Panc1 (cell line): ENCODE data around the gene CGB1. TPM values are rescaled to one million over a fixed set of nuclear protein-coding genes. Genes with fewer than 3 reads are reported as not detected.

Source experiments
- ATAC-seq: fragments of 200-7000 bp; cut with Tn5 transposase; 2 replicates; pipeline ENCODE4 v1.9.1; 2020; ENCODE audit warnings: mild to moderate bottlenecking, moderate library complexity
- BruUV-seq: library from RNA; stranded (reverse); fragments of 400-500 nt; replicated peaks from 2 replicates; lab custom pipeline; 2021; lab: Mats Ljungman, UMichigan
- CTCF ChIA-PET: fragments of 300-600 bp; sonication (Branson Sonifier 250); formaldehyde crosslinking; loops from one replicate; lab custom pipeline; 2022; ENCODE audit warnings: antibody characterized with exemption; lab: Charles Lee
- POLR2A ChIA-PET: fragments of 300-600 bp; sonication (Branson Sonifier 250); formaldehyde crosslinking; loops from one replicate; lab custom pipeline; 2022; ENCODE audit warnings: antibody characterized with exemption; lab: Charles Lee
- DNase-seq: peaks from one replicate; pipeline ENCODE4 v3.0.0-alpha.2; 2010; ENCODE audit warnings: low read depth, low spot score
- H3K27ac ChIP-seq: 2 replicates; pipeline ENCODE4 v1.5.1; 2011; ENCODE audit warnings: mild to moderate bottlenecking, low read length, inconsistent platforms
- H3K27me3 ChIP-seq: fragments of 200-500 bp; sonication (Bioruptor generic); 2 replicates; pipeline ENCODE4 v1.6.0; 2014; ENCODE audit warnings: low read length, inconsistent platforms; ENCODE audit not compliant: control insufficient read depth, insufficient read depth
- H3K36me3 ChIP-seq: fragments of 200-500 bp; sonication (Bioruptor generic); 2 replicates; pipeline ENCODE4 v1.5.1; 2014; ENCODE audit warnings: inconsistent platforms, mild to moderate bottlenecking, low read length, moderate library complexity; ENCODE audit not compliant: control insufficient read depth, insufficient read depth
- H3K4me1 ChIP-seq: 2 replicates; pipeline ENCODE4 v1.5.1; 2011; ENCODE audit warnings: inconsistent platforms, mild to moderate bottlenecking, low read length, moderate library complexity; ENCODE audit not compliant: control insufficient read depth, insufficient read depth
- H3K4me3 ChIP-seq, 2 experiments: 2 replicates each; pipeline ENCODE4 v1.5.1; 2011 to 2012; ENCODE audit warnings: low read depth in 2 of 2, low read length in 2 of 2, mild to moderate bottlenecking in 2 of 2, inconsistent platforms in 1 of 2, moderate library complexity in 1 of 2
- H3K9me3 ChIP-seq: fragments of 200-500 bp; sonication (Bioruptor generic); 2 replicates; pipeline ENCODE4 v1.5.1; 2014; ENCODE audit warnings: low read depth, mild to moderate bottlenecking, inconsistent platforms, low read length, moderate library complexity; ENCODE audit not compliant: control insufficient read depth, insufficient read depth
- POLR2AphosphoS5 ChIP-seq: IDR thresholded peaks from 2 replicates; pipeline ENCODE4 v1.6.1; 2012; ENCODE audit warnings: mild to moderate bottlenecking, low read depth, low read length, moderate library complexity
- SIN3A ChIP-seq: IDR thresholded peaks from 2 replicates; pipeline ENCODE4 v1.6.1; 2012; ENCODE audit warnings: low read depth, mild to moderate bottlenecking, low read length, moderate library complexity, borderline replicate concordance; ENCODE audit not compliant: insufficient read depth
- TCF7L2 ChIP-seq: IDR thresholded peaks from 2 replicates; pipeline ENCODE4 v1.6.1; 2011; ENCODE audit warnings: mild to moderate bottlenecking, low read depth, low read length, inconsistent platforms
- in situ Hi-C: cut with HindIII; loops from 2 replicates; pipeline ENCODE4 v1.10.0; 2016; ENCODE audit warnings: low sequenced_read_pairs, low pct_unique_long_range_greater_than_20kb
- intact Hi-C: fragments of 100-400 bp; cut with micrococcal nuclease; formaldehyde crosslinking; loops from one replicate; pipeline ENCODE4 v1.10.0; 2022; ENCODE audit not compliant: unreplicated experiment
- microRNA-seq: library from miRNA; unstranded; fragments of <30 nt; microRNA quantifications from one replicate; pipeline ENCODE4 v1.1.0, GENCODE V29; 2020; ENCODE audit not compliant: unreplicated experiment
- total RNA-seq: library from RNA; stranded (reverse); gene quantifications from one replicate; pipeline ENCODE4 v1.2.1, GENCODE V29; 2021; ENCODE audit not compliant: unreplicated experiment
- TF ChIP-seq, protein P1 (sequence below): fragments of 450-650 bp; IDR thresholded peaks from 2 replicates; pipeline ENCODE4 v1.5.1; 2017; ENCODE audit warnings: mild to moderate bottlenecking
- TF ChIP-seq, protein P2 (sequence below), 2 experiments: IDR thresholded peaks; 2 replicates each; pipeline ENCODE4 v1.6.1; 2011 to 2012; ENCODE audit warnings: low read depth in 2 of 2, control low read depth in 1 of 2, low read length in 1 of 2, mild to moderate bottlenecking in 1 of 2, moderate library complexity in 1 of 2; ENCODE audit not compliant: insufficient read depth in 1 of 2

The CGB1 gene
- total RNA-seq, 1 experiment from 2014 or later = not detected

DNA sequence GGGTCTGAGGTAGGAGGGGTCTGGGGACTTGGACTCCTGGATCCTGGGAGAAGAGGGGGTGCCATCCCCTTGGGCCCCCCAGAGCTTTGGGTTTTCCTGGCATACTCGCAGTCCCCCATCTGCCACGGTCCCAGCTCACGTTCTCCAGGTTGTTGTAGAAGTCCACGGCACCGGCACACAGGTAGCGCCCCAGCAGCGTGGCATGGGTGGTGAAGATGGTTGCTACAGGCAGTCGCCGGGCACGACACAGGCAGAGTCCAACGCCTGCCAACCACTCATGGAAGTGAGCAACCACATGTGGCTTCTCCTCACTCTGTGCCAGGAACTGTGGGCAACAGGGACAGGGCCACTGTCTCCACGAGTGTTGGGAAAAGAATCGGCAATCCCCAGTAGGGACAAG lies 51.0 kb downstream of the CGB1 start:
- POLR2A ChIA-PET = no interaction called here
- DNase-seq (no peak), ATAC-seq (no peak)
- H3K4me3 ChIP-seq = no peak overlapping the region
- no TSS peak for BruUV-seq
- intact Hi-C loops = no loop called here
- CTCF ChIA-PET = no interaction called here
- in situ Hi-C loops = no loop called here
- no peaks in the 10 kb centered on the region for H3K27me3 ChIP-seq
- no peaks in the 10 kb centered on the region for H3K36me3 ChIP-seq
- no peaks in the 10 kb centered on the region for H3K9me3 ChIP-seq
- no peaks in the 10 kb centered on the region for H3K4me1 ChIP-seq
- H3K27ac ChIP-seq = no peak overlapping the region
- TF ChIP-seq, protein P1, sequence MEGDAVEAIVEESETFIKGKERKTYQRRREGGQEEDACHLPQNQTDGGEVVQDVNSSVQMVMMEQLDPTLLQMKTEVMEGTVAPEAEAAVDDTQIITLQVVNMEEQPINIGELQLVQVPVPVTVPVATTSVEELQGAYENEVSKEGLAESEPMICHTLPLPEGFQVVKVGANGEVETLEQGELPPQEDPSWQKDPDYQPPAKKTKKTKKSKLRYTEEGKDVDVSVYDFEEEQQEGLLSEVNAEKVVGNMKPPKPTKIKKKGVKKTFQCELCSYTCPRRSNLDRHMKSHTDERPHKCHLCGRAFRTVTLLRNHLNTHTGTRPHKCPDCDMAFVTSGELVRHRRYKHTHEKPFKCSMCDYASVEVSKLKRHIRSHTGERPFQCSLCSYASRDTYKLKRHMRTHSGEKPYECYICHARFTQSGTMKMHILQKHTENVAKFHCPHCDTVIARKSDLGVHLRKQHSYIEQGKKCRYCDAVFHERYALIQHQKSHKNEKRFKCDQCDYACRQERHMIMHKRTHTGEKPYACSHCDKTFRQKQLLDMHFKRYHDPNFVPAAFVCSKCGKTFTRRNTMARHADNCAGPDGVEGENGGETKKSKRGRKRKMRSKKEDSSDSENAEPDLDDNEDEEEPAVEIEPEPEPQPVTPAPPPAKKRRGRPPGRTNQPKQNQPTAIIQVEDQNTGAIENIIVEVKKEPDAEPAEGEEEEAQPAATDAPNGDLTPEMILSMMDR = no peak
- TF ChIP-seq TCF7L2 = no peak
- TF ChIP-seq SIN3A = no peak
- no peak for TF ChIP-seq POLR2AphosphoS5
- TF ChIP-seq, protein P2, sequence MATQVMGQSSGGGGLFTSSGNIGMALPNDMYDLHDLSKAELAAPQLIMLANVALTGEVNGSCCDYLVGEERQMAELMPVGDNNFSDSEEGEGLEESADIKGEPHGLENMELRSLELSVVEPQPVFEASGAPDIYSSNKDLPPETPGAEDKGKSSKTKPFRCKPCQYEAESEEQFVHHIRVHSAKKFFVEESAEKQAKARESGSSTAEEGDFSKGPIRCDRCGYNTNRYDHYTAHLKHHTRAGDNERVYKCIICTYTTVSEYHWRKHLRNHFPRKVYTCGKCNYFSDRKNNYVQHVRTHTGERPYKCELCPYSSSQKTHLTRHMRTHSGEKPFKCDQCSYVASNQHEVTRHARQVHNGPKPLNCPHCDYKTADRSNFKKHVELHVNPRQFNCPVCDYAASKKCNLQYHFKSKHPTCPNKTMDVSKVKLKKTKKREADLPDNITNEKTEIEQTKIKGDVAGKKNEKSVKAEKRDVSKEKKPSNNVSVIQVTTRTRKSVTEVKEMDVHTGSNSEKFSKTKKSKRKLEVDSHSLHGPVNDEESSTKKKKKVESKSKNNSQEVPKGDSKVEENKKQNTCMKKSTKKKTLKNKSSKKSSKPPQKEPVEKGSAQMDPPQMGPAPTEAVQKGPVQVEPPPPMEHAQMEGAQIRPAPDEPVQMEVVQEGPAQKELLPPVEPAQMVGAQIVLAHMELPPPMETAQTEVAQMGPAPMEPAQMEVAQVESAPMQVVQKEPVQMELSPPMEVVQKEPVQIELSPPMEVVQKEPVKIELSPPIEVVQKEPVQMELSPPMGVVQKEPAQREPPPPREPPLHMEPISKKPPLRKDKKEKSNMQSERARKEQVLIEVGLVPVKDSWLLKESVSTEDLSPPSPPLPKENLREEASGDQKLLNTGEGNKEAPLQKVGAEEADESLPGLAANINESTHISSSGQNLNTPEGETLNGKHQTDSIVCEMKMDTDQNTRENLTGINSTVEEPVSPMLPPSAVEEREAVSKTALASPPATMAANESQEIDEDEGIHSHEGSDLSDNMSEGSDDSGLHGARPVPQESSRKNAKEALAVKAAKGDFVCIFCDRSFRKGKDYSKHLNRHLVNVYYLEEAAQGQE (IDR thresholded peaks at IDR 0.05; ENCODE audit: insufficient read depth in 1 of 2, low read depth in 2 of 2, low read length in 1 of 2) = no peak

Small RNA genes lying within 50 kb of the gene (microRNA-seq; reads per million reads assigned to microRNA genes)
- not detected for gene MIR6798

Other genes with a start within 250 kb of the CGB1 start
- gene BCAT2, start 225.9 kb downstream of the CGB1 start, total RNA-seq = 34.6 TPM
- 20.8 TPM for gene HSD17B14, start 200.4 kb downstream of the CGB1 start, total RNA-seq
- gene PLEKHA4, start 168.3 kb downstream of the CGB1 start, total RNA-seq = 4.2 TPM
- gene PPP1R15A, start 164.5 kb downstream of the CGB1 start, total RNA-seq = 27.1 TPM
- 0.15 TPM for gene TULP2, start 138.2 kb downstream of the CGB1 start, total RNA-seq
- 102 TPM for gene NUCB1, start 136.6 kb downstream of the CGB1 start, total RNA-seq
- gene DHDH, start 103.2 kb downstream of the CGB1 start, total RNA-seq = 0.85 TPM
- 100 TPM for gene BAX, start 82.0 kb downstream of the CGB1 start, total RNA-seq
- 1,332 TPM for gene FTL, start 71.6 kb downstream of the CGB1 start, total RNA-seq
- 20.2 TPM for gene GYS1, start 43.6 kb downstream of the CGB1 start, total RNA-seq
- gene RUVBL2, start 43.0 kb downstream of the CGB1 start, total RNA-seq = 170 TPM
- gene LHB, start 19.8 kb downstream of the CGB1 start, total RNA-seq = 0.39 TPM
- gene CGB3, start 12.6 kb downstream of the CGB1 start, total RNA-seq = not detected
- not detected for gene CGB2, start 5.0 kb downstream of the CGB1 start, total RNA-seq
- gene CGB5, start 7.0 kb upstream of the CGB1 start, total RNA-seq = not detected
- gene CGB8, start 12.2 kb upstream of the CGB1 start, total RNA-seq = not detected
- gene CGB7, start 20.9 kb upstream of the CGB1 start, total RNA-seq = 0.95 TPM
- 0.39 TPM for gene NTF4, start 27.9 kb upstream of the CGB1 start, total RNA-seq
- gene KCNA7, start 35.8 kb upstream of the CGB1 start, total RNA-seq = 0.03 TPM
- gene SNRNP70, start 48.6 kb upstream of the CGB1 start, total RNA-seq = 180 TPM
- gene LIN7B, start 77.5 kb upstream of the CGB1 start, total RNA-seq = 6.4 TPM
- gene C19orf73, start 82.2 kb upstream of the CGB1 start, total RNA-seq = 1.4 TPM
- gene PPFIA3, start 82.6 kb upstream of the CGB1 start, total RNA-seq = 21.7 TPM
- 0.13 TPM for gene HRC, start 118.5 kb upstream of the CGB1 start, total RNA-seq
- 19.4 TPM for gene TRPM4, start 120.9 kb upstream of the CGB1 start, total RNA-seq